PFSK-1 (cell line): ENCODE measurements around the gene ANKDD1B.

Source experiments
- FOXP2 ChIP-seq: optimal IDR thresholded peaks from 2 replicates; pipeline ENCODE3; 2011; ENCODE audit warnings: borderline replicate concordance, control low read depth, inconsistent platforms; ENCODE audit not compliant: insufficient read depth; ENCODE audit errors: extremely low read length, extremely low read depth
- POLR2AphosphoS5 ChIP-seq: IDR thresholded peaks from 2 replicates; pipeline ENCODE4 v1.6.1; 2012; ENCODE audit warnings: low read depth, mild to moderate bottlenecking, control low read depth, low read length, moderate library complexity
- REST ChIP-seq, 2 experiments: IDR thresholded peaks; 2 replicates each; pipeline versions ENCODE4 v1.6.1 to v1.8.0; 2011 to 2012; ENCODE audit warnings: low read depth in 2 of 2, low read length in 2 of 2, control low read depth in 1 of 2, inconsistent platforms in 1 of 2, mild to moderate bottlenecking in 1 of 2, moderate library complexity in 1 of 2; ENCODE audit not compliant: insufficient read depth in 1 of 2
- SIN3A ChIP-seq: IDR thresholded peaks from 2 replicates; pipeline ENCODE4 v1.6.1; 2012; ENCODE audit warnings: mild to moderate bottlenecking, low read length, moderate library complexity, borderline replicate concordance; ENCODE audit not compliant: insufficient read depth
- TAF1 ChIP-seq: IDR thresholded peaks from 2 replicates; pipeline ENCODE4 v1.6.1; 2012; ENCODE audit warnings: low read length, control low read depth, borderline replicate concordance; ENCODE audit not compliant: insufficient read depth

ANKDD1B gene

GRCh38 chr5:75620184-75620959 lies 9.1 kb downstream of the ANKDD1B start:
- TF ChIP-seq TAF1, result no peak
- TF ChIP-seq POLR2AphosphoS5, result no peak

- no peak for TF ChIP-seq REST (IDR thresholded peaks at IDR 0.05; ENCODE audit: insufficient read depth in 1 of 2, low read depth in 2 of 2, low read length in 2 of 2)
- no peak for TF ChIP-seq POLR2AphosphoS5
- TF ChIP-seq TAF1, result no peak
These were observed 11.3 kb downstream of the ANKDD1B start for GRCh38 chr5:75622564-75622963.

GRCh38 chr5:75623846-75624245 lies 12.6 kb downstream of the ANKDD1B start:
- TF ChIP-seq REST (IDR thresholded peaks at IDR 0.05; ENCODE audit: insufficient read depth in 1 of 2, low read depth in 2 of 2, low read length in 2 of 2), result no peak
- no peak for TF ChIP-seq TAF1
- no peak for TF ChIP-seq FOXP2
- TF ChIP-seq POLR2AphosphoS5, result no peak

- TF ChIP-seq TAF1, result no peak
- TF ChIP-seq FOXP2, result no peak
- TF ChIP-seq REST (IDR thresholded peaks at IDR 0.05; ENCODE audit: insufficient read depth in 1 of 2, low read depth in 2 of 2, low read length in 2 of 2), result no peak
- no peak for TF ChIP-seq POLR2AphosphoS5
- no peak for TF ChIP-seq SIN3A
These were observed 15.7 kb downstream of the ANKDD1B start for GRCh38 chr5:75626959-75627358.

- TF ChIP-seq TAF1 (no peak), FOXP2 (no peak)
These were observed 16.5 kb downstream of the ANKDD1B start for GRCh38 chr5:75627801-75628200.

GRCh38 chr5:75630875-75631274 lies 19.6 kb downstream of the ANKDD1B start:
- TF ChIP-seq FOXP2 (no peak), TAF1 (no peak), REST (IDR thresholded peaks at IDR 0.05; ENCODE audit: insufficient read depth in 1 of 2, low read depth in 2 of 2, low read length in 2 of 2) (no peak)
